ENCODE data around the gene STOX1. TPM values are rescaled to one million over a fixed set of nuclear protein-coding genes. Genes with fewer than 3 reads are reported as not detected.
"Not testable (repeated sequence)": the region's sequence is repeated elsewhere in the genome, so short reads cannot be mapped to it uniquely, and the experiment has no call there.

The STOX1 gene
- polyA plus RNA-seq, 3 donors: 0.03 TPM; not detected in 2

DNA sequence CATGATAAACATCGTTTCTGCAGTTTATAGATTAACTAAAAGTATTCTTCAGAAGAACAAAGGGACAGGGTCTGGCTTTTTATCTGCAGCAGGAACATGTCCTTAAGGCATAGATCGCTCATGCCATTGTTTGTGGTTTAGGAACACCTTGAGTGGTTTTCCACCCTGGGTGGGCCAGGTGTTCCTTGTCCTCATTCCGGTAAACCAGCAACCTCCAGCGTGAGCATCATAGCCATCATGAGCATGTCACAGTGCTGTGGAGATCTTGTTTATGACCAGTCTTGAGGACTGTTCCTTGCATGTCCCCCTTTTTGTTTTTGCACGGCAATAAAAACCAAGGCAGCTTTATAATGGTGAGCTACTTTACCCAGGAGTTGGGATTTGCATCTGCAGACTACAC, 33.9 kb downstream of the STOX1 start:
- H4K20me1 ChIP-seq (ENCODE audit: insufficient read depth, low read length): no peaks in the 10 kb centered on the region
- H3K27me3 Mint-ChIP-seq (ENCODE audit: low read depth in 3 of 3): peaks cover under 1 to 8% (median 2%) of the 10 kb centered on the region in 3 donors
- no peak overlapping the region for H3K4me2 ChIP-seq (replicated peaks; ENCODE audit: extremely low read depth, low read length, poor library complexity, severe bottlenecking)
- no peak overlapping the region for H3K27ac Mint-ChIP-seq
- H3K4me1 Mint-ChIP-seq: no peaks in the 10 kb centered on the region
- H3K36me3 Mint-ChIP-seq: no peaks in the 10 kb centered on the region
- no peak for DNase-seq
- no peak overlapping the region for H3K9ac ChIP-seq (ENCODE audit: insufficient read depth, low read length, poor library complexity, severe bottlenecking)
- no peaks in the 10 kb centered on the region for H3K27me3 ChIP-seq (ENCODE audit: control insufficient read depth in 2 of 2, insufficient read depth in 2 of 2, low read length in 2 of 2)
- 90% methylated on average over 2 of the region's 5 CpGs for WGBS (ENCODE audit: insufficient coverage)
- intact Hi-C loops (cut with micrococcal nuclease): no loop called here
- no peak overlapping the region for H2AFZ ChIP-seq (ENCODE audit: insufficient read depth, low read depth, low read length, poor library complexity, severe bottlenecking)
- no peaks in the 10 kb centered on the region for H3K36me3 ChIP-seq (replicated peaks in 1 of 2; ENCODE audit: control insufficient read depth in 1 of 2, insufficient read depth in 2 of 2, low read length in 2 of 2)
- no peaks in the 10 kb centered on the region for H3K4me1 ChIP-seq (ENCODE audit: control insufficient read depth in 1 of 2, insufficient read depth in 2 of 2, low read length in 2 of 2)
- H3K27ac ChIP-seq (ENCODE audit: low read depth in 1 of 2, low read length in 2 of 2): no peak overlapping the region
- no peaks in the 10 kb centered on the region for H3K79me2 ChIP-seq (ENCODE audit: insufficient read depth, low read length)
- no peak overlapping the region for H3K4me3 ChIP-seq (replicated peaks in 1 of 3; ENCODE audit: low read depth in 2 of 3, low read length in 3 of 3)
- TF ChIP-seq, protein P1, sequence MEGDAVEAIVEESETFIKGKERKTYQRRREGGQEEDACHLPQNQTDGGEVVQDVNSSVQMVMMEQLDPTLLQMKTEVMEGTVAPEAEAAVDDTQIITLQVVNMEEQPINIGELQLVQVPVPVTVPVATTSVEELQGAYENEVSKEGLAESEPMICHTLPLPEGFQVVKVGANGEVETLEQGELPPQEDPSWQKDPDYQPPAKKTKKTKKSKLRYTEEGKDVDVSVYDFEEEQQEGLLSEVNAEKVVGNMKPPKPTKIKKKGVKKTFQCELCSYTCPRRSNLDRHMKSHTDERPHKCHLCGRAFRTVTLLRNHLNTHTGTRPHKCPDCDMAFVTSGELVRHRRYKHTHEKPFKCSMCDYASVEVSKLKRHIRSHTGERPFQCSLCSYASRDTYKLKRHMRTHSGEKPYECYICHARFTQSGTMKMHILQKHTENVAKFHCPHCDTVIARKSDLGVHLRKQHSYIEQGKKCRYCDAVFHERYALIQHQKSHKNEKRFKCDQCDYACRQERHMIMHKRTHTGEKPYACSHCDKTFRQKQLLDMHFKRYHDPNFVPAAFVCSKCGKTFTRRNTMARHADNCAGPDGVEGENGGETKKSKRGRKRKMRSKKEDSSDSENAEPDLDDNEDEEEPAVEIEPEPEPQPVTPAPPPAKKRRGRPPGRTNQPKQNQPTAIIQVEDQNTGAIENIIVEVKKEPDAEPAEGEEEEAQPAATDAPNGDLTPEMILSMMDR (IDR thresholded peaks at IDR 0.05): no peak
- H3K4me3 Mint-ChIP-seq: no peak overlapping the region
- H3K9me3 Mint-ChIP-seq: peaks cover 27 to 46% (median 33%) of the 10 kb centered on the region in 7 donors
- peaks cover 26 to 27% of the 10 kb centered on the region in 2 donors for H3K9me3 ChIP-seq (replicated peaks in 1 of 2; ENCODE audit: control insufficient read depth in 1 of 2, insufficient read depth in 1 of 2, low read length in 2 of 2)

DNA sequence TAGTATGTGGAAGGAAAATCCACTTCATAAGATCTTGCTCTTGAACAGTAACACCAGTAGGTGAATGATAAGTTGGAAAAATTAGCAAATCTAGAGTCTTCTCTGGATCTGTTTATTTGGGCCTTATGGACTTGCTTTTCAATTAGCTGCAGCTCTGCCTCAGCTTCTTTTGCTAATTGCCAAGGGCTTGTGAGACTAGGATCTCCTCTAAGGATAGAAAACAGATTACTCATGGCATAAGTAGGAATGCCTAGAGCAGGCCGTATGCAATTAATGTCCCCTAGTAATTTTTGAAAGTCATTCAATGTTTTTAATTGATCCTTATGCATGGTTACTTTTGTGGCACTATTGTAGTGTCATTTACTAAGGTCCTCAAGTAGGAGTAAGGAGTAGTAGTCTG, 37.3 kb downstream of the STOX1 start:
- intact Hi-C loops (cut with micrococcal nuclease): no loop called here
- no peaks in the 10 kb centered on the region for H3K36me3 ChIP-seq (replicated peaks in 1 of 2; ENCODE audit: control insufficient read depth in 1 of 2, insufficient read depth in 2 of 2, low read length in 2 of 2)
- H3K27ac ChIP-seq (ENCODE audit: low read depth in 1 of 2, low read length in 2 of 2): no peak overlapping the region
- no peaks in the 10 kb centered on the region for H3K4me1 ChIP-seq (ENCODE audit: control insufficient read depth in 1 of 2, insufficient read depth in 2 of 2, low read length in 2 of 2)
- H3K4me3 ChIP-seq (replicated peaks in 1 of 3; ENCODE audit: low read depth in 2 of 3, low read length in 3 of 3): no peak overlapping the region
- no peak for DNase-seq
- no peaks in the 10 kb centered on the region for H4K20me1 ChIP-seq (ENCODE audit: insufficient read depth, low read length)
- no peaks in the 10 kb centered on the region for H3K27me3 ChIP-seq (ENCODE audit: control insufficient read depth in 2 of 2, insufficient read depth in 2 of 2, low read length in 2 of 2)
- TF ChIP-seq, protein P1 (IDR thresholded peaks at IDR 0.05): no peak
- Mint-ChIP-seq H3K4me3 (no peak overlapping the region), H3K27me3 (ENCODE audit: low read depth in 3 of 3) (peaks cover 0 to 2% (median 2%) of the 10 kb centered on the region in 3 donors), H3K36me3 (no peaks in the 10 kb centered on the region), H3K27ac (no peak overlapping the region), H3K9me3 (peaks cover 34 to 70% (median 46%) of the 10 kb centered on the region in 7 donors), H3K4me1 (no peaks in the 10 kb centered on the region)
- no CpG with 5 or more reads among the region's 1 CpG for WGBS (ENCODE audit: insufficient coverage)
- H3K9ac ChIP-seq (ENCODE audit: insufficient read depth, low read length, poor library complexity, severe bottlenecking): no peak overlapping the region
- no peaks in the 10 kb centered on the region for H3K79me2 ChIP-seq (ENCODE audit: insufficient read depth, low read length)
- H3K4me2 ChIP-seq (replicated peaks; ENCODE audit: extremely low read depth, low read length, poor library complexity, severe bottlenecking): no peak overlapping the region
- peaks cover 26 to 40% of the 10 kb centered on the region in 2 donors for H3K9me3 ChIP-seq (replicated peaks in 1 of 2; ENCODE audit: control insufficient read depth in 1 of 2, insufficient read depth in 1 of 2, low read length in 2 of 2)
- no peak overlapping the region for H2AFZ ChIP-seq (ENCODE audit: insufficient read depth, low read depth, low read length, poor library complexity, severe bottlenecking)

DNA sequence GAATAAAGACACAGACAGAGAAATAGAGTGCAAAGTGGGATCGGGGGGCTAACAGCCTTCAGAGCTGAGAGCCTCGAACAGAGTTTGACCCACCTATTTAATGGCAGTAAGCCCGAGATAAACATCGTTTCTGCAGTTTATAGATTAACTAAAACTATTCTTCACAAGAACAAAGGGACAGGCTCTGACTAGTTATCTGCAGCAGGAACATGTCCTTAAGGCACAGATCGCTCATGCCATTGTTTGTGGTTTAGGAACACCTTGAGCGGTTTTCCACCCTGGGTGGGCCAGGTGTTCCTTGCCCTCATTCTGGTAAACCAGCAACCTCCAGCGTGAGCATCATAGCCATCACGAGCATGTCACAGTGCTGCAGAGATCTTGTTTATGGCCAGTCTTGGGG, 40.8 kb downstream of the STOX1 start:
- DNase-seq; H3K27ac Mint-ChIP-seq; H3K4me1 ChIP-seq (ENCODE audit: control insufficient read depth in 1 of 2, insufficient read depth in 2 of 2, low read length in 2 of 2); H3K4me2 ChIP-seq (replicated peaks; ENCODE audit: extremely low read depth, low read length, poor library complexity, severe bottlenecking); H3K27me3 ChIP-seq (ENCODE audit: control insufficient read depth in 2 of 2, insufficient read depth in 2 of 2, low read length in 2 of 2); H3K4me1 Mint-ChIP-seq; H3K36me3 ChIP-seq (replicated peaks in 1 of 2; ENCODE audit: control insufficient read depth in 1 of 2, insufficient read depth in 2 of 2, low read length in 2 of 2); intact Hi-C loops (cut with micrococcal nuclease); H3K4me3 Mint-ChIP-seq; H3K36me3 Mint-ChIP-seq; H3K27ac ChIP-seq (ENCODE audit: low read depth in 1 of 2, low read length in 2 of 2); H3K27me3 Mint-ChIP-seq (ENCODE audit: low read depth in 3 of 3); H3K4me3 ChIP-seq (replicated peaks in 1 of 3; ENCODE audit: low read depth in 2 of 3, low read length in 3 of 3); H4K20me1 ChIP-seq (ENCODE audit: insufficient read depth, low read length); H3K79me2 ChIP-seq (ENCODE audit: insufficient read depth, low read length); H2AFZ ChIP-seq (ENCODE audit: insufficient read depth, low read depth, low read length, poor library complexity, severe bottlenecking); H3K9ac ChIP-seq (ENCODE audit: insufficient read depth, low read length, poor library complexity, severe bottlenecking): not testable (repeated sequence)
- peaks cover under 1 to 14% of the 10 kb centered on the region in 2 donors for H3K9me3 ChIP-seq (replicated peaks in 1 of 2; ENCODE audit: control insufficient read depth in 1 of 2, insufficient read depth in 1 of 2, low read length in 2 of 2)
- 98% methylated on average over 7 of the region's 8 CpGs for WGBS (ENCODE audit: insufficient coverage)
- H3K9me3 Mint-ChIP-seq: peaks cover 7 to 34% (median 16%) of the 10 kb centered on the region in 7 donors
